NT2/D1 (cell line): Measurements from ENCODE around the gene CNIH2.
"Not testable (repeated sequence)": the region's sequence is repeated elsewhere in the genome, so short reads cannot be mapped to it uniquely, and the experiment has no call there.

ENCODE experiments used
- DNase-seq: peaks from one replicate; pipeline ENCODE4 v3.0.0-alpha.2; 2011; ENCODE audit warnings: low read depth, low spot score
- H3K27me3 ChIP-seq: 2 replicates; pipeline ENCODE4 v1.6.0; 2011; ENCODE audit warnings: mild to moderate bottlenecking; ENCODE audit not compliant: insufficient read length, insufficient read depth
- H3K36me3 ChIP-seq: 2 replicates; pipeline ENCODE4 v1.6.1; 2011; ENCODE audit warnings: mild to moderate bottlenecking, low read length, mixed read lengths; ENCODE audit not compliant: insufficient read depth, insufficient read length
- H3K4me1 ChIP-seq: 2 replicates; pipeline ENCODE4 v1.5.1; 2011; ENCODE audit not compliant: insufficient read depth, insufficient read length
- H3K4me3 ChIP-seq: 2 replicates; pipeline ENCODE4 v1.5.1; 2011; ENCODE audit warnings: low read depth; ENCODE audit not compliant: insufficient read length
- H3K9ac ChIP-seq: 2 replicates; pipeline ENCODE4 v1.6.0; 2011; ENCODE audit warnings: low read depth; ENCODE audit not compliant: insufficient read length
- H3K9me3 ChIP-seq: 2 replicates; pipeline ENCODE4 v1.5.1; 2011; ENCODE audit warnings: mild to moderate bottlenecking, low read length; ENCODE audit not compliant: insufficient read depth
- SUZ12 ChIP-seq: IDR thresholded peaks from 2 replicates; pipeline ENCODE4 v1.6.1; 2011; ENCODE audit not compliant: insufficient read length, insufficient read depth; ENCODE audit errors: extremely low read depth
- YY1 ChIP-seq: IDR thresholded peaks from 2 replicates; pipeline ENCODE4 v1.6.1; 2011; ENCODE audit not compliant: insufficient read length, insufficient read depth
- ZNF274 ChIP-seq: IDR thresholded peaks from 2 replicates; pipeline ENCODE4 v1.6.1; 2011; ENCODE audit warnings: mild to moderate bottlenecking, low read depth, low read length

The CNIH2 gene

DNA sequence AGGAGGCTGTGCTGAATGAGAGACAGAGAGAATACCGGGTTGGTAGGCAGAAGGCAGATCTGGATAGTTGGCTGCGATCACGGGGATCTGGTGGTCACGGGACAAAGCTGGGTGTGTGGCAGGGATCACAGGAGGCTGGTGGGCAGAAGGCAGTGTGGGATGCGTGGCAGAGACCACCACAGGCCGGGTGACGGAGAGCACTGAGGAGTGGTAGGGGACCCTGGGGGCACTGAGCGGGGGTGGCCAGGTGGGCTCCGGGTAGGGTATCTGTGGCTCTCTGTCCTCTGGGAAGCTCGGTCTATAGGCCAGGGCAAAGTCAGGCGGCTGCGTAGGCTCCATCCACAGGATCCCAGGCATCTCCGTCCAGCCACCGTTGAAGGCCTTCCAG is 37.5 kb downstream of the CNIH2 start:
- no peak overlapping the region for H3K4me3 ChIP-seq
- H3K9me3 ChIP-seq = peaks cover 11% of the 10 kb centered on the region; the same call in 1 of the 2 replicates
- no peak for TF ChIP-seq ZNF274
- TF ChIP-seq YY1 = no peak
- TF ChIP-seq SUZ12 = no peak
- DNase-seq = no peak
- peaks cover 19% of the 10 kb centered on the region for H3K27me3 ChIP-seq
- peaks cover 45% of the 10 kb centered on the region for H3K4me1 ChIP-seq
- peak overlapping the region; percentile 56 for H3K9ac ChIP-seq
- H3K36me3 ChIP-seq = peaks cover 3% of the 10 kb centered on the region

DNA sequence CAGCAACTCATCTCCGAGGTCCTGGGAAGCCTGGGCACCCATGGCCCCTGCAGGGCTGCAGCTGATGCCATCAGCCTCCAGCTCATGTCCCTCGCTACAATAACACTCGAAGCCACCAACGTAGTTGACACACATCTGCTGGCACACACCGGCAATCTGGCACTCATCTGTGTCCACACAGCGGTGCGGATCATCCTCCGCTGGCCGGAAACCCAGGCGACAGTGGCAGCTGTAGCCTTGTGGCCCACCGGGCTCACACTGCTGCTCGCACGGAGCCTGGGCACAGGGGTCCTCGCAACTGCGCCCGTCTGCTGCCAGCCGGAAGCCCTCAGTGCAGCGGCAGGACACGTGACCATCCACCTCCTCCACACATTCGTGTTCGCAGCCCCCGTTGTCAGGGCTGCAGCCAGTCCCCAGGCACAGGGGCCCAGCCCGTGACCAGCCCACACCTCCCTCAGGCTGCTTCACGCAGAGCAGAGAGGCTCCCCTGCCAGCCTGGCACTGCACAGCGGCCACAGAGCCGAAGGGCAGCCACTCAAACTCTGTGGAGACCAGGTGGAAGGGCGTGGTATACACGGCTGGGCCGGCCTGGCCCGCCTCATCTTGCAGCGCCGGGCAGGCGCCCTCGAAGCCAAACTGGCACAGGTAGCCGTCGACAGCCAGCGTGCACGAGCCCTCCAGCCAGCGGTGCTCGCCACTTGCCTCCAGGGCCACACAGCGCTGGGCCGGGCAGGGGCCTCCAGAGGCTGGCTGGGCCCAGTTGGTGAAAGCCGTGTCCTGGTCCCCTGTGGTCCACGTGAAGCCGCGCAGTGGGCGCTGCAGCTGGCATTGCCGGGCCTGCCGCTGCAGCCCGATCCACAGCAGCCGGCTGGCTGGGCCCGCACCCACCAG is 38.2 kb downstream of the CNIH2 start:
- H3K4me3 ChIP-seq = no peak overlapping the region
- H3K9ac ChIP-seq = peak overlapping the region; percentile 56
- no peak for DNase-seq
- H3K9me3 ChIP-seq = peaks cover 11% of the 10 kb centered on the region; the same call in 1 of the 2 replicates
- peaks cover 3% of the 10 kb centered on the region for H3K36me3 ChIP-seq
- TF ChIP-seq ZNF274 (no peak), SUZ12 (no peak), YY1 (no peak)
- H3K4me1 ChIP-seq = peaks cover 42% of the 10 kb centered on the region
- peaks cover 19% of the 10 kb centered on the region for H3K27me3 ChIP-seq

- Histone ChIP-seq H3K4me1 (peaks cover 41% of the 10 kb centered on the region), H3K27me3 (peaks cover 19% of the 10 kb centered on the region), H3K4me3 (peak within 1 kb of the TSS; percentile 8), H3K9ac (peak within 1 kb of the TSS; percentile 56), H3K36me3 (peaks cover 3% of the 10 kb centered on the region), H3K9me3 (peaks cover 11% of the 10 kb centered on the region; the same call in 1 of the 2 replicates)
- no peak for DNase-seq
- TF ChIP-seq SUZ12 (no peak), ZNF274 (no peak), YY1 (no peak)
These were observed 38.9 kb downstream of the CNIH2 start, which contains the start of gene CD248 for GRCh38 chr11:66316849-66317251. Gene CD248, minus strand, starts transcription at chr11:66317044. Its CDS starts 17 bp downstream, at chr11:66317027.

GRCh38 chr11:66317322-66317722 is 39.3 kb downstream of the CNIH2 start:
- Histone ChIP-seq H3K27me3 (peaks cover 19% of the 10 kb centered on the region), H3K9me3 (peaks cover 11% of the 10 kb centered on the region; the same call in 1 of the 2 replicates), H3K4me3 (peak overlapping the region; percentile 8), H3K36me3 (peaks cover 3% of the 10 kb centered on the region), H3K4me1 (peaks cover 41% of the 10 kb centered on the region), H3K9ac (peak overlapping the region; percentile 54)
- DNase-seq = no peak
- no peak for TF ChIP-seq ZNF274
- no peak for TF ChIP-seq YY1
- TF ChIP-seq SUZ12 = no peak

DNA sequence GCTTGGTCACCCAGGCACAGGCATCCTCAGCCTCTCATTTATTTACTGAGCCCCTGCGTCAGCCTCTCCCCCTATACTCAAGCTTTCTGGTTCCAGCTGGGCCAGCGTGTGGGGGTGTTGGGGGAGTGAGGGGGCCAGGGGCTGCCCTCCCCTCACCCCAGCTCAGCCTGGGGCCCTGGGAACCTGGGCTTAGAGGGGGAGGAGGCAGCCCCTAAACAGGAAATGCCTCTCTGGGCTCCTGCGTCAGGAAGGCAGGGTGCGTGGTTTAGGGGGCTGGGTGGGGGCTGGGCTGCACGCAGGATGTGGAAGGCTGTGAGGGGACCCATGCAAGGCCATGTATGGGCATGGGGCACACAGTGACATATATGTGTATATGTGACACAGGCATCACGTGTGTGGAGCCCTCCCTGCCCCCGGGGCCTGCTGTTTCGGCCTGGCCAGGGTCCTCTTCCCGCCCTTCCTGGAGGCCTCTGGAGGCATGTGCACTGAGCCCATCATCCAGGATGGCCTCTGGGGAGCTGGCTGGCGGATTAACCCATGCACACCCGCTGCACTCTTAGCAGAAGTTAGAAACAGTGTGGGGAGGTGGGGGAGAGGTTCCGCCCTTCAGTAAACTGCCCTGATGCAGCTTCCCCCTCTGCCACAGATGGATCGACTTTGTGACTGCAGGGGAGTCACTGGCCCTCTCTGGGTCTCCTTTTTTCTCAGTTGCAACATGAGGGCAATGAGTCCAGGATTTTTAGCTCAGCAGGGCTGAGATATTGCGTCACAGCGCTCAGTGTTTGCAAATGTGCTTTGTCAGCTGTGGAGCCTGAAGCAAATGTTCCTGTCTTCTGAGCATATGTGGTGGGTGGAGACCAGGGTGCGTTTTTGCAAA is 40.0 kb downstream of the CNIH2 start:
- DNase-seq = no peak
- H3K27me3 ChIP-seq = peaks cover 19% of the 10 kb centered on the region
- H3K4me1 ChIP-seq = peaks cover 41% of the 10 kb centered on the region
- H3K9ac ChIP-seq = peak overlapping the region; percentile 54
- H3K4me3 ChIP-seq = no peak overlapping the region
- H3K9me3 ChIP-seq = peaks cover 11% of the 10 kb centered on the region; the same call in 1 of the 2 replicates
- TF ChIP-seq ZNF274 = no peak
- TF ChIP-seq YY1 = no peak
- no peak for TF ChIP-seq SUZ12
- H3K36me3 ChIP-seq = peaks cover 3% of the 10 kb centered on the region

DNA sequence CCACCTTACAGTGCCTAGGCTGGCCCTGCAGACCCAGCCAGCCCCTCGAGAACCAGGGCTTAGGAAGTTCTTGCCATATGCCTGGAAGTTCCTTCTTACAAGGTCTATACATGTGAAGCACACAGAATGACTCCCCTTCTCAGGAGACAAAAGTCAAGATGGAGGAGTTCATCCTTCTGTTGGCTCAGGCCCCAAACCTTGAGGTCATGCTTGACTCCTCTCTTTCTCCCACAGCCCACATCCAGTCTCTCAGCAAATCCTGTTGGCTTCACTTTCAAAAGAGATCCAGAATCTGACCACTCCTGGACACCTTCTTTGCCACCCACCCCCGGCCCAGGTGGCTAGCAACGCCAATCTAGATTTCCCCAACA is 40.6 kb downstream of the CNIH2 start:
- TF ChIP-seq YY1 (no peak), ZNF274 (no peak), SUZ12 (no peak)
- DNase-seq = no peak
- peak overlapping the region; percentile 54 for H3K9ac ChIP-seq
- peaks cover 41% of the 10 kb centered on the region for H3K4me1 ChIP-seq
- H3K4me3 ChIP-seq = no peak overlapping the region
- peaks cover 11% of the 10 kb centered on the region; the same call in 1 of the 2 replicates for H3K9me3 ChIP-seq
- peaks cover 19% of the 10 kb centered on the region for H3K27me3 ChIP-seq
- peaks cover 3% of the 10 kb centered on the region for H3K36me3 ChIP-seq

- Histone ChIP-seq H3K27me3 (peaks cover 16% of the 10 kb centered on the region), H3K9me3 (peaks cover 11% of the 10 kb centered on the region; the same call in 1 of the 2 replicates), H3K4me1 (peaks cover 43% of the 10 kb centered on the region)
- H3K4me3 ChIP-seq, H3K9ac ChIP-seq, DNase-seq, H3K36me3 ChIP-seq: not testable (repeated sequence)
These were observed 42.3 kb downstream of the CNIH2 start for GRCh38 chr11:66320289-66320688.

GRCh38 chr11:66320748-66321147 is 42.8 kb downstream of the CNIH2 start:
- H3K36me3 ChIP-seq, DNase-seq, H3K9ac ChIP-seq, H3K4me3 ChIP-seq: not testable (repeated sequence)
- Histone ChIP-seq H3K9me3 (peaks cover 11% of the 10 kb centered on the region; the same call in 1 of the 2 replicates), H3K27me3 (peaks cover 11% of the 10 kb centered on the region), H3K4me1 (peaks cover 43% of the 10 kb centered on the region)
